Measurements from ENCODE around the gene ZFTA. TPM values are rescaled to one million over a fixed set of nuclear protein-coding genes. Genes with fewer than 3 reads are reported as not detected.

ZFTA gene
- polyA plus RNA-seq, 1 donor from 2014 or later = 82.5 TPM

DNA sequence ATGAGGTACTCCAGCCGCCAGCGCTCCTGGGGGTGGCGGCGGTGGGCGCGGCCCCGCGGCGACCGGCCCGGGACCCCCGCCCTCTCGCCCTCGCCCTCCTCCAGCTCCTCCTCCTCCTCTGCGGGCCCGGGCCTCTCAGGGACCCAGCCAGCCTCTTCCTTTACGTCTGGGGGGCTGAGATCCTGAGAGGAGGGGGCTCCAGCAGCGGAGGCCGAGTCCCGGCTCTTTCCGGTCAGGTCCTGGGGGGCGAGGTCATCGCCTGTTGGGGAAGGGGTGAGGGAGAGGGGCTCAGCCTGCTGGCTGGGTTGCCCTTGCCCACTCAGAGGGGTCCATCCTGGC lies 4.3 kb downstream of the ZFTA start:
- H3K4me2 ChIP-seq (ENCODE audit: low read length) = no peak overlapping the region
- H3K4me3 ChIP-seq (ENCODE audit: low read length) = peak overlapping the region; percentile 44
- H4K20me1 ChIP-seq (ENCODE audit: insufficient read depth) = peaks cover 3% of the 10 kb centered on the region
- H3K9me2 ChIP-seq (ENCODE audit: insufficient read depth, low read length) = no peaks in the 10 kb centered on the region
- TF ChIP-seq, protein P1, sequence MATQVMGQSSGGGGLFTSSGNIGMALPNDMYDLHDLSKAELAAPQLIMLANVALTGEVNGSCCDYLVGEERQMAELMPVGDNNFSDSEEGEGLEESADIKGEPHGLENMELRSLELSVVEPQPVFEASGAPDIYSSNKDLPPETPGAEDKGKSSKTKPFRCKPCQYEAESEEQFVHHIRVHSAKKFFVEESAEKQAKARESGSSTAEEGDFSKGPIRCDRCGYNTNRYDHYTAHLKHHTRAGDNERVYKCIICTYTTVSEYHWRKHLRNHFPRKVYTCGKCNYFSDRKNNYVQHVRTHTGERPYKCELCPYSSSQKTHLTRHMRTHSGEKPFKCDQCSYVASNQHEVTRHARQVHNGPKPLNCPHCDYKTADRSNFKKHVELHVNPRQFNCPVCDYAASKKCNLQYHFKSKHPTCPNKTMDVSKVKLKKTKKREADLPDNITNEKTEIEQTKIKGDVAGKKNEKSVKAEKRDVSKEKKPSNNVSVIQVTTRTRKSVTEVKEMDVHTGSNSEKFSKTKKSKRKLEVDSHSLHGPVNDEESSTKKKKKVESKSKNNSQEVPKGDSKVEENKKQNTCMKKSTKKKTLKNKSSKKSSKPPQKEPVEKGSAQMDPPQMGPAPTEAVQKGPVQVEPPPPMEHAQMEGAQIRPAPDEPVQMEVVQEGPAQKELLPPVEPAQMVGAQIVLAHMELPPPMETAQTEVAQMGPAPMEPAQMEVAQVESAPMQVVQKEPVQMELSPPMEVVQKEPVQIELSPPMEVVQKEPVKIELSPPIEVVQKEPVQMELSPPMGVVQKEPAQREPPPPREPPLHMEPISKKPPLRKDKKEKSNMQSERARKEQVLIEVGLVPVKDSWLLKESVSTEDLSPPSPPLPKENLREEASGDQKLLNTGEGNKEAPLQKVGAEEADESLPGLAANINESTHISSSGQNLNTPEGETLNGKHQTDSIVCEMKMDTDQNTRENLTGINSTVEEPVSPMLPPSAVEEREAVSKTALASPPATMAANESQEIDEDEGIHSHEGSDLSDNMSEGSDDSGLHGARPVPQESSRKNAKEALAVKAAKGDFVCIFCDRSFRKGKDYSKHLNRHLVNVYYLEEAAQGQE (IDR thresholded peaks at IDR 0.05; ENCODE audit: borderline replicate concordance) = no peak
- TF ChIP-seq MXI1 (conservative IDR thresholded peaks at IDR 0.05; ENCODE audit: poor library complexity, severe bottlenecking) (no peak), EP300 (conservative IDR thresholded peaks at IDR 0.05; ENCODE audit: poor library complexity, severe bottlenecking) (no peak), POLR2AphosphoS5 (IDR thresholded peaks at IDR 0.05) (no peak), TAF1 (IDR thresholded peaks at IDR 0.05; ENCODE audit: low read depth) (no peak), EZH2 (IDR thresholded peaks at IDR 0.05; ENCODE audit: borderline replicate concordance, insufficient read depth, low read length, poor library complexity, severe bottlenecking) (no peak), SMC3 (conservative IDR thresholded peaks at IDR 0.05; ENCODE audit: poor library complexity) (no peak), RAD21 (conservative IDR thresholded peaks at IDR 0.05) (no peak)
- TF ChIP-seq, protein P2, sequence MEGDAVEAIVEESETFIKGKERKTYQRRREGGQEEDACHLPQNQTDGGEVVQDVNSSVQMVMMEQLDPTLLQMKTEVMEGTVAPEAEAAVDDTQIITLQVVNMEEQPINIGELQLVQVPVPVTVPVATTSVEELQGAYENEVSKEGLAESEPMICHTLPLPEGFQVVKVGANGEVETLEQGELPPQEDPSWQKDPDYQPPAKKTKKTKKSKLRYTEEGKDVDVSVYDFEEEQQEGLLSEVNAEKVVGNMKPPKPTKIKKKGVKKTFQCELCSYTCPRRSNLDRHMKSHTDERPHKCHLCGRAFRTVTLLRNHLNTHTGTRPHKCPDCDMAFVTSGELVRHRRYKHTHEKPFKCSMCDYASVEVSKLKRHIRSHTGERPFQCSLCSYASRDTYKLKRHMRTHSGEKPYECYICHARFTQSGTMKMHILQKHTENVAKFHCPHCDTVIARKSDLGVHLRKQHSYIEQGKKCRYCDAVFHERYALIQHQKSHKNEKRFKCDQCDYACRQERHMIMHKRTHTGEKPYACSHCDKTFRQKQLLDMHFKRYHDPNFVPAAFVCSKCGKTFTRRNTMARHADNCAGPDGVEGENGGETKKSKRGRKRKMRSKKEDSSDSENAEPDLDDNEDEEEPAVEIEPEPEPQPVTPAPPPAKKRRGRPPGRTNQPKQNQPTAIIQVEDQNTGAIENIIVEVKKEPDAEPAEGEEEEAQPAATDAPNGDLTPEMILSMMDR (IDR thresholded peaks at IDR 0.05; ENCODE audit: poor library complexity, severe bottlenecking) = no peak
- H3K27me3 ChIP-seq (ENCODE audit: insufficient read depth, low read depth, low read length) = no peaks in the 10 kb centered on the region
- H3F3A ChIP-seq (ENCODE audit: insufficient read depth, low read length, poor library complexity, severe bottlenecking) = no peaks in the 10 kb centered on the region
- H3K9ac ChIP-seq (ENCODE audit: low read length) = peak overlapping the region; percentile 76
- H3K79me2 ChIP-seq (replicated peaks; ENCODE audit: insufficient read depth, low read length) = peaks cover 57% of the 10 kb centered on the region
- no peaks in the 10 kb centered on the region for H3K9me3 ChIP-seq (ENCODE audit: low read length)
- H2AFZ ChIP-seq (ENCODE audit: low read depth, low read length) = no peak overlapping the region
- H3K36me3 ChIP-seq (ENCODE audit: insufficient read depth, low read length) = no peaks in the 10 kb centered on the region
- H3K27ac ChIP-seq (ENCODE audit: low read length) = no peak overlapping the region

DNA sequence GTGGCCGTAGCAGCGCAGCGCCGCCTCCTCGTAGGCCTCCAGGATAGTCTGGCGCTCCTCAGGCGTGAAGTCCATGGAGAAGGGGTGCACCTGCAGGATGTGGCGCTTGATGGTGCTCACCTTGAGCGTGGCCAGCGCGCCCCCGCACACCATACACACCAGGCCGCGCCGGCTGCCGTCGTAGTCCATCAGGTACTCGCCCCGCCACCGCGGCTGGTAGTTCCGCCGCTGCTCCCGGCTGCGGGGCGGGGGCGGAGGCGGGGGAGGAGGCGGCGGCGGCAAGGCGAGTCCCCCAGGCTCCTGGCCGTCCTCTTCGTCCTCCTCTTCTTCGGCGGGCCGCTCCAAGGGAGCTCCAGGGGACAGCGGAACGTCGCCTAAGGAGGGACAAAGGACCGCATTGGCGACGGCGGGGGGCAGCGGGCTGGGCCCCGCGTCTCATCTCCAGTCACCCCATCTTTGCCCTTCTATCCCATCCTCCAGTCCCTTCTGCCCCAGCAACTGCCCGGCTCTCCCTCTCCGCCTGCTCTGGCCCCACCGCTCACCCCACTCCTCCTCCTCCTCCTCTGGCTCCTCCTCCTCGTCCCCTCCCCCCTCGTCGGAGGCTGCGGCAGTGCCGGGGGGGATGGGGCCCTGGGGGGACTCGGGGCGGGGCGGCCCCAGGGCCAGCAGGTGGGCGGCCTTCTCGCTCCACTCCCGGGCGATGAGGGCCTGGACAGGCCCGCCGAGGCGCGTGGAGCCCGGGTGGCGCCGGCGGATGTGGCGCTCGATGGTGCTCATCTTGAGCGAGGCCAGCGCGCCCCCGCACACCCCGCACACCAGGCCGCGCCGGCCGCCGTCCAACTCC lies 4.9 kb downstream of the ZFTA start:
- Histone ChIP-seq H3K9me2 (ENCODE audit: insufficient read depth, low read length) (no peaks in the 10 kb centered on the region), H3F3A (ENCODE audit: insufficient read depth, low read length, poor library complexity, severe bottlenecking) (no peaks in the 10 kb centered on the region), H3K27me3 (ENCODE audit: insufficient read depth, low read depth, low read length) (no peaks in the 10 kb centered on the region), H3K79me2 (replicated peaks; ENCODE audit: insufficient read depth, low read length) (peaks cover 57% of the 10 kb centered on the region), H4K20me1 (ENCODE audit: insufficient read depth) (peaks cover 3% of the 10 kb centered on the region), H3K9ac (ENCODE audit: low read length) (peak overlapping the region; percentile 76), H3K4me3 (ENCODE audit: low read length) (peak overlapping the region; percentile 70), H2AFZ (ENCODE audit: low read depth, low read length) (no peak overlapping the region), H3K9me3 (ENCODE audit: low read length) (no peaks in the 10 kb centered on the region), H3K4me2 (ENCODE audit: low read length) (peak overlapping the region; percentile 39), H3K27ac (ENCODE audit: low read length) (peak overlapping the region; percentile 70), H3K36me3 (ENCODE audit: insufficient read depth, low read length) (no peaks in the 10 kb centered on the region)
- no peak for TF ChIP-seq SMC3 (conservative IDR thresholded peaks at IDR 0.05; ENCODE audit: poor library complexity)
- no peak for TF ChIP-seq EP300 (conservative IDR thresholded peaks at IDR 0.05; ENCODE audit: poor library complexity, severe bottlenecking)
